CD14-positive monocyte (primary cell): ENCODE measurements around the gene CNRIP1. TPM values are rescaled to one million over a fixed set of nuclear protein-coding genes. Genes with fewer than 3 reads are reported as not detected.
A peak's percentile ranks its signal among the peaks of the same experiment; 100 is the strongest.

ENCODE experiments used
- DNase-seq, 3 donors: peaks; one replicate each; pipeline ENCODE4 v3.0.0-alpha.2; 2011 to 2022
- H2AFZ ChIP-seq: 2 replicates; pipeline ENCODE4 v1.6.0; 2012; ENCODE audit warnings: mild to moderate bottlenecking, low read depth, low read length, inconsistent platforms; ENCODE audit not compliant: insufficient read depth, poor library complexity, severe bottlenecking
- H3K27ac ChIP-seq, 2 donors: 1 replicate in 1 of 2; 2 replicates in 1 of 2; pipeline ENCODE4 v1.5.1; 2012 to 2013; ENCODE audit warnings: low read length in 2 of 2, control low read depth in 1 of 2, inconsistent platforms in 1 of 2, low read depth in 1 of 2, mild to moderate bottlenecking in 1 of 2
- H3K27me3 ChIP-seq, 2 donors: one replicate each; pipeline versions ENCODE4 v1.6.0 to v1.6.1; 2011 to 2013; ENCODE audit warnings: low read length in 2 of 2; ENCODE audit not compliant: control insufficient read depth in 2 of 2, insufficient read depth in 2 of 2
- H3K36me3 ChIP-seq, 2 donors: replicated peaks in 1 of 2; 1 replicate in 1 of 2; 2 replicates in 1 of 2; pipeline versions ENCODE4 v1.5.1 to v1.6.1; 2012 to 2013; ENCODE audit warnings: low read length in 2 of 2, control low read depth in 1 of 2, inconsistent platforms in 1 of 2, mild to moderate bottlenecking in 1 of 2; ENCODE audit not compliant: insufficient read depth in 2 of 2, control insufficient read depth in 1 of 2
- H3K4me1 ChIP-seq, 2 donors: 1 replicate in 1 of 2; 2 replicates in 1 of 2; pipeline versions ENCODE4 v1.5.1 to v1.6.1; 2012 to 2013; ENCODE audit warnings: low read length in 2 of 2, control low read depth in 1 of 2, inconsistent platforms in 1 of 2, mild to moderate bottlenecking in 1 of 2, moderate library complexity in 1 of 2; ENCODE audit not compliant: insufficient read depth in 2 of 2, control insufficient read depth in 1 of 2
- H3K4me2 ChIP-seq: replicated peaks from 2 replicates; pipeline ENCODE3; 2012; ENCODE audit warnings: low read length, moderate library complexity, mild to moderate bottlenecking; ENCODE audit not compliant: poor library complexity, severe bottlenecking; ENCODE audit errors: extremely low read depth
- H3K4me3 ChIP-seq, 3 experiments: fragments of 200-600 bp in 1 of 3; sonication (generic) in 1 of 3; replicated peaks in 1 of 3; 1 replicate in 2 of 3; 2 replicates in 1 of 3; pipeline ENCODE4 v1.5.1; 2011 to 2013; ENCODE audit warnings: low read length in 3 of 3, mild to moderate bottlenecking in 3 of 3, control low read depth in 2 of 3, low read depth in 2 of 3, inconsistent platforms in 1 of 3, moderate library complexity in 1 of 3
- H3K79me2 ChIP-seq: 2 replicates; pipeline ENCODE4 v1.6.0; 2012; ENCODE audit warnings: mild to moderate bottlenecking, control low read depth, inconsistent platforms, low read length, moderate library complexity; ENCODE audit not compliant: insufficient read depth
- H3K9ac ChIP-seq: 2 replicates; pipeline ENCODE4 v1.6.0; 2017; ENCODE audit warnings: low read length, mild to moderate bottlenecking; ENCODE audit not compliant: insufficient read depth, poor library complexity, severe bottlenecking
- H3K9me3 ChIP-seq, 2 donors: replicated peaks in 1 of 2; 1 replicate in 1 of 2; 2 replicates in 1 of 2; pipeline versions ENCODE4 v1.5.1 to v1.6.1; 2012 to 2013; ENCODE audit warnings: low read length in 2 of 2, control low read depth in 1 of 2; ENCODE audit not compliant: control insufficient read depth in 1 of 2, insufficient read depth in 1 of 2
- H4K20me1 ChIP-seq: 2 replicates; pipeline ENCODE4 v1.6.0; 2012; ENCODE audit warnings: mild to moderate bottlenecking, low read length, control low read depth, moderate library complexity; ENCODE audit not compliant: insufficient read depth
- H3K27ac Mint-ChIP-seq, 7 donors: one replicate each; pipeline ENCODE4 v1.8.0; 2020; ENCODE audit warnings: mild to moderate bottlenecking in 7 of 7, mixed read lengths in 7 of 7, moderate library complexity in 6 of 7, inconsistent platforms in 2 of 7
- H3K27me3 Mint-ChIP-seq, 3 donors: one replicate each; pipeline ENCODE4 v1.8.0; 2021 to 2022; ENCODE audit warnings: low read depth in 3 of 3, mild to moderate bottlenecking in 3 of 3, mixed read lengths in 3 of 3, moderate library complexity in 3 of 3, inconsistent platforms in 1 of 3
- H3K36me3 Mint-ChIP-seq, 2 donors: one replicate each; pipeline ENCODE4 v1.8.0; 2020; ENCODE audit warnings: mixed read lengths in 2 of 2, inconsistent platforms in 1 of 2, mild to moderate bottlenecking in 1 of 2
- H3K4me1 Mint-ChIP-seq: one replicate; pipeline ENCODE4 v1.8.0; 2020; ENCODE audit warnings: mild to moderate bottlenecking, mixed read lengths
- H3K4me3 Mint-ChIP-seq, 2 donors: one replicate each; pipeline ENCODE4 v1.8.0; 2020; ENCODE audit warnings: mild to moderate bottlenecking in 2 of 2, mixed read lengths in 2 of 2, moderate library complexity in 1 of 2
- H3K9me3 Mint-ChIP-seq, 7 donors: one replicate each; pipeline ENCODE4 v1.8.0; 2020 to 2022; ENCODE audit warnings: mixed read lengths in 7 of 7, mild to moderate bottlenecking in 6 of 7, moderate library complexity in 6 of 7, inconsistent platforms in 2 of 7
- CTCF ChIP-seq: fragments of 200-600 bp; IDR thresholded peaks from one replicate; pipeline ENCODE4 v1.8.0; 2022; ENCODE audit warnings: antibody characterized with exemption, mild to moderate bottlenecking
- WGBS: methylation state at CpG from one replicate; pipeline ENCODE4 v1.1.5; 2013; ENCODE audit warnings: missing lambda C conversion rate; ENCODE audit not compliant: insufficient coverage; 5-methylcytosine and 5-hydroxymethylcytosine counted together
- intact Hi-C, 2 donors: fragments of 100-400 bp; cut with micrococcal nuclease; formaldehyde crosslinking; loops; one replicate each; pipeline versions ENCODE4 v1.15.0 to v1.15.1; 2023
- polyA plus RNA-seq, 3 donors: library from polyadenylated mRNA; depleted of rRNA in 1 of 3; unstranded in 2 of 3; stranded (reverse) in 1 of 3; fragments of 300-500 nt in 2 of 3; fragments of >200 nt in 1 of 3; fragmentation: Illumina TruSeq in 2 of 3; gene quantifications; 1 replicate in 2 of 3; 2 replicates in 1 of 3; pipeline ENCODE4 v1.2.3, GENCODE V29; 2012 to 2021

Gene CNRIP1
- polyA plus RNA-seq, 3 donors, result 0.09 to 0.53 (median 0.17) TPM

GRCh38 chr2:68362069-68362468 is 42.3 kb upstream of the CNRIP1 start:
- 0% methylated on average over 2 of the region's 12 CpGs for WGBS
- peak overlapping the region; percentile 28 to 71 (median 44) for H3K4me3 ChIP-seq

GRCh38 chr2:68359889-68360288 is 40.1 kb upstream of the CNRIP1 start:
- no peak overlapping the region for H3K27ac Mint-ChIP-seq
- H4K20me1 ChIP-seq, result no peaks in the 10 kb centered on the region
- no peak overlapping the region for H3K27ac ChIP-seq
- no peak for DNase-seq
- no peak overlapping the region for H3K9ac ChIP-seq
- H3K4me1 ChIP-seq, result peaks cover 29 to 34% of the 10 kb centered on the region in 2 donors
- no peak overlapping the region for H3K4me2 ChIP-seq
- no peaks in the 10 kb centered on the region for H3K9me3 ChIP-seq
- no peaks in the 10 kb centered on the region for H3K36me3 Mint-ChIP-seq
- H3K4me3 Mint-ChIP-seq, result no peak overlapping the region
- H3K4me1 Mint-ChIP-seq, result peaks cover 39% of the 10 kb centered on the region
- no peak overlapping the region for H2AFZ ChIP-seq
- no peak overlapping the region for H3K4me3 ChIP-seq
- H3K27me3 ChIP-seq, result no peaks in the 10 kb centered on the region
- peaks cover 24% of the 10 kb centered on the region for H3K79me2 ChIP-seq
- no peaks in the 10 kb centered on the region for H3K27me3 Mint-ChIP-seq
- WGBS, result no CpG with 5 or more reads among the region's 3 CpGs
- no peaks in the 10 kb centered on the region for H3K36me3 ChIP-seq
- TF ChIP-seq CTCF, result no peak
- intact Hi-C loops, result no loop called here
- H3K9me3 Mint-ChIP-seq, result no peaks in the 10 kb centered on the region

More at GRCh38 chr2:68362069-68362468, 42.3 kb upstream of the CNRIP1 start:
- Histone ChIP-seq H3K27me3 (no peaks in the 10 kb centered on the region), H2AFZ (no peak overlapping the region), H3K79me2 (peaks cover 45% of the 10 kb centered on the region), H3K4me1 (peaks cover 29 to 37% of the 10 kb centered on the region in 2 donors), H3K36me3 (no peaks in the 10 kb centered on the region), H4K20me1 (peaks cover 14% of the 10 kb centered on the region), H3K4me2 (peak overlapping the region; percentile 76), H3K9me3 (no peaks in the 10 kb centered on the region), H3K9ac (peak overlapping the region; percentile 15), H3K27ac (peak overlapping the region; percentile 14 to 96)
- Mint-ChIP-seq H3K4me1 (peaks cover 39% of the 10 kb centered on the region), H3K36me3 (peaks cover under 1 to 11% of the 10 kb centered on the region in 2 donors), H3K27me3 (no peaks in the 10 kb centered on the region), H3K9me3 (no peaks in the 10 kb centered on the region), H3K27ac (peak overlapping the region; percentile 92 to 98 (median 96)), H3K4me3 (peak overlapping the region; percentile 66 to 72)
- DNase-seq, result peak; percentile 77 to 84 (median 82)
- TF ChIP-seq CTCF, result peak; percentile 82
- intact Hi-C loops, result loop anchor here in 1 of 2 donors (1.0 kb wide), 1 partner anchor 79 kb away; no protein-coding TSS in a partner anchor
